ENCODE results near the gene HCRTR1.

The HCRTR1 gene

GRCh38 chr1:31671147-31671546, 53.7 kb downstream of the HCRTR1 start:
- H3K4me3 ChIP-seq (ENCODE audit: low read length) = no peak overlapping the region
- no peak for TF ChIP-seq CTCF (conservative IDR thresholded peaks at IDR 0.05; ENCODE audit: low read length)
- no peak for DNase-seq (ENCODE audit: low read depth)

- H3K4me3 ChIP-seq (ENCODE audit: low read length) = no peak overlapping the region
- TF ChIP-seq CTCF (conservative IDR thresholded peaks at IDR 0.05; ENCODE audit: low read length) = no peak
- no peak for DNase-seq (ENCODE audit: low read depth)
Observed at GRCh38 chr1:31671561-31672201, 54.2 kb downstream of the HCRTR1 start.

- no peak overlapping the region for H3K4me3 ChIP-seq (ENCODE audit: low read length)
- no peak for TF ChIP-seq CTCF (conservative IDR thresholded peaks at IDR 0.05; ENCODE audit: low read length)
- no peak for DNase-seq (ENCODE audit: low read depth)
Observed at GRCh38 chr1:31672986-31673385, 55.5 kb downstream of the HCRTR1 start.

- no peak for TF ChIP-seq CTCF (conservative IDR thresholded peaks at IDR 0.05; ENCODE audit: low read length)
- DNase-seq (ENCODE audit: low read depth) = no peak
- no peak overlapping the region for H3K4me3 ChIP-seq (ENCODE audit: low read length)
Observed at GRCh38 chr1:31673433-31673832, 55.9 kb downstream of the HCRTR1 start.

GRCh38 chr1:31674626-31675025, 57.1 kb downstream of the HCRTR1 start:
- no peak for DNase-seq (ENCODE audit: low read depth)
- H3K4me3 ChIP-seq (ENCODE audit: low read length) = no peak overlapping the region
- no peak for TF ChIP-seq CTCF (conservative IDR thresholded peaks at IDR 0.05; ENCODE audit: low read length)

GRCh38 chr1:31675161-31675560, 57.7 kb downstream of the HCRTR1 start:
- DNase-seq (ENCODE audit: low read depth) = no peak
- H3K4me3 ChIP-seq (ENCODE audit: low read length) = no peak overlapping the region
- TF ChIP-seq CTCF (conservative IDR thresholded peaks at IDR 0.05; ENCODE audit: low read length) = no peak

GRCh38 chr1:31675756-31676155, 58.3 kb downstream of the HCRTR1 start:
- H3K4me3 ChIP-seq (ENCODE audit: low read length) = no peak overlapping the region
- TF ChIP-seq CTCF (conservative IDR thresholded peaks at IDR 0.05; ENCODE audit: low read length) = no peak
- no peak for DNase-seq (ENCODE audit: low read depth)

All from AG10803 (cell line).